GM12874 (cell line): ENCODE results near the gene NR1H4.

Experiments
- TF ChIP-seq, protein P1 (sequence below): IDR thresholded peaks from 2 replicates; pipeline ENCODE4 v1.5.1; 2011; ENCODE audit warnings: low read depth, mild to moderate bottlenecking, control low read depth, low read length, moderate library complexity; ENCODE audit not compliant: insufficient read depth

Gene NR1H4

GRCh38 chr12:100472325-100472724 is 1.3 kb upstream of the NR1H4 start:
- TF ChIP-seq, protein P1, sequence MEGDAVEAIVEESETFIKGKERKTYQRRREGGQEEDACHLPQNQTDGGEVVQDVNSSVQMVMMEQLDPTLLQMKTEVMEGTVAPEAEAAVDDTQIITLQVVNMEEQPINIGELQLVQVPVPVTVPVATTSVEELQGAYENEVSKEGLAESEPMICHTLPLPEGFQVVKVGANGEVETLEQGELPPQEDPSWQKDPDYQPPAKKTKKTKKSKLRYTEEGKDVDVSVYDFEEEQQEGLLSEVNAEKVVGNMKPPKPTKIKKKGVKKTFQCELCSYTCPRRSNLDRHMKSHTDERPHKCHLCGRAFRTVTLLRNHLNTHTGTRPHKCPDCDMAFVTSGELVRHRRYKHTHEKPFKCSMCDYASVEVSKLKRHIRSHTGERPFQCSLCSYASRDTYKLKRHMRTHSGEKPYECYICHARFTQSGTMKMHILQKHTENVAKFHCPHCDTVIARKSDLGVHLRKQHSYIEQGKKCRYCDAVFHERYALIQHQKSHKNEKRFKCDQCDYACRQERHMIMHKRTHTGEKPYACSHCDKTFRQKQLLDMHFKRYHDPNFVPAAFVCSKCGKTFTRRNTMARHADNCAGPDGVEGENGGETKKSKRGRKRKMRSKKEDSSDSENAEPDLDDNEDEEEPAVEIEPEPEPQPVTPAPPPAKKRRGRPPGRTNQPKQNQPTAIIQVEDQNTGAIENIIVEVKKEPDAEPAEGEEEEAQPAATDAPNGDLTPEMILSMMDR, result no peak

DNA sequence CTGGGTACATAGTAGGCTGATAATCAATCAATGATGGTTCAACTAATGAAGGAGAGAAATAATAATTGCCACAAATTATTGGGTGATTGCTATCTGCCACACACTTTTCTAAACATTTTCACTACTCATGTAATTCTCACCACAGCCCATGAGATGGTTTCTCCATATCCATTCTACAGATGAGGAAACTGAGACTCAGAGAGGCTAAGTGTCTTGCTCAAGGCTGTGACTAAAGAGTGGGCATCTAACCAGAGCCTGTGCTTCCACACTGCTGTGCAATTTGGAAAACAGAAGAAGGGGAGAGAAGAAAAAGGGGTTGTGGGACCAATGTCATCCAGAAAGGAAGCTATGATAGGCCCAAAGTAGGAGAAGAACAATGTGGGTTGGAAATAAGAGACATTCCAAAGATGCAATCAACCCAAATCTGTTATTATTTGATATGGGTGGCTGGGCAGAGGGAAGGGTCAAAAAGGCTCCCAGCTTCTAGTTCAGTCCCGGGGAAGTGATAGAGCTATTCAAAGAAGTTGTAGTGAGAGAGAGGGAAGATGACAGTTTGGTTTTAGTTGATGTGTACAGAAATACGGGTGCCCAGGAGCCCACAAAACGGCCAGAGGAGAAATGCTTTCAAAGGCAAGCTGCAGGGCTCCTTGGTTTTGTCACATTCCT is 483 bp upstream of the NR1H4 start:
- TF ChIP-seq, protein P1, result no peak

- TF ChIP-seq, protein P1, result no peak
Measured at GRCh38 chr12:100474617-100475016, 951 bp downstream of the NR1H4 start.

GRCh38 chr12:100476013-100476751 is 2.5 kb downstream of the NR1H4 start:
- TF ChIP-seq, protein P1, result no peak

DNA sequence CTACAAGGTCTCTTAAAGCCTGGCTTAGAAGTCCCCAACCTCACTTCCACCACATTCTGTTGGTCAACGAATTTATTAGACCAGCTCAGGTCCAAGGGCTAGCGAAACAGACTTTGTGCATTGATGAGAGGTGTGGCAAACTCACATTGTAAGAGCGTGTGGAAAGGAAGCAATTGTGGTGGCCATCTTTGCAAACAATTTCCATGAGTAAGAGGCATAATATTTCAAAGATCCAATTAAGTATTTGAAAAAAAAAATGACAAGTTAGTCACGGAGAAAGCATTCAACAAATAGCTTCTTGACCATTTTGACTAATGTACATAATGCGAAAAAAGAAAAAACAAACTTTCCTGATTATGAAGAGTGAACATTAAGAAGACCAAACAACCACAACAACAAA is 7.4 kb downstream of the NR1H4 start:
- TF ChIP-seq, protein P1, result no peak

GRCh38 chr12:100484183-100484886 is 10.7 kb downstream of the NR1H4 start:
- TF ChIP-seq, protein P1, result no peak

- TF ChIP-seq, protein P1, result no peak
Measured at GRCh38 chr12:100484891-100485471, 11.3 kb downstream of the NR1H4 start.
